GM19193 (cell line): ENCODE data around the gene LOXL3.

Experiments
- POLR2A ChIP-seq: IDR thresholded peaks from 4 replicates; pipeline ENCODE4 v1.6.1; 2011; ENCODE audit not compliant: insufficient read depth, insufficient read length; ENCODE audit errors: extremely low read depth

Gene LOXL3

GRCh38 chr2:74576863-74577229, 23.1 kb upstream of the LOXL3 start:
- no peak for TF ChIP-seq POLR2A

- TF ChIP-seq POLR2A: no peak
Observed at GRCh38 chr2:74576211-74576862, 22.6 kb upstream of the LOXL3 start.

- no peak for TF ChIP-seq POLR2A
Observed at GRCh38 chr2:74575320-74575719, 21.6 kb upstream of the LOXL3 start.

GRCh38 chr2:74573747-74574562, 20.2 kb upstream of the LOXL3 start:
- peak; percentile 36 for TF ChIP-seq POLR2A

- TF ChIP-seq POLR2A: no peak
Observed at GRCh38 chr2:74572178-74572925, 18.6 kb upstream of the LOXL3 start.

GRCh38 chr2:74571058-74571457, 17.3 kb upstream of the LOXL3 start:
- TF ChIP-seq POLR2A: no peak

- no peak for TF ChIP-seq POLR2A
Observed at GRCh38 chr2:74569686-74570085, 15.9 kb upstream of the LOXL3 start.

- no peak for TF ChIP-seq POLR2A
Observed at GRCh38 chr2:74567881-74568280, 14.1 kb upstream of the LOXL3 start.

- no peak for TF ChIP-seq POLR2A
Observed at GRCh38 chr2:74566754-74567085, 13.0 kb upstream of the LOXL3 start.

- TF ChIP-seq POLR2A: no peak
Observed at GRCh38 chr2:74566076-74566753, 12.5 kb upstream of the LOXL3 start.

GRCh38 chr2:74564222-74564621, 10.5 kb upstream of the LOXL3 start:
- TF ChIP-seq POLR2A: no peak

GRCh38 chr2:74562126-74562775, 8.5 kb upstream of the LOXL3 start:
- no peak for TF ChIP-seq POLR2A

- no peak for TF ChIP-seq POLR2A
Observed at GRCh38 chr2:74560591-74560990, 6.8 kb upstream of the LOXL3 start.

GRCh38 chr2:74559912-74560311, 6.2 kb upstream of the LOXL3 start:
- TF ChIP-seq POLR2A: no peak

- peak; percentile 15 for TF ChIP-seq POLR2A
Observed at GRCh38 chr2:74558284-74559230, 4.8 kb upstream of the LOXL3 start.
